ENCODE measurements around the gene CALN1.
"Not testable (repeated sequence)": the region's sequence is repeated elsewhere in the genome, so short reads cannot be mapped to it uniquely, and the experiment has no call there.

The CALN1 gene

GRCh38 chr7:72412121-72412618 lies at the start of gene CALN1:
Gene CALN1, minus strand, starts transcription at chr7:72412338.
- not testable (repeated sequence) for DNase-seq (ENCODE audit: low read depth); H3K4me3 ChIP-seq (ENCODE audit: low read depth, low read length)

- TF ChIP-seq CTCF (IDR thresholded peaks at IDR 0.05; ENCODE audit: control insufficient read depth, extremely low read depth, insufficient read depth): no peak
Measured at GRCh38 chr7:72453471-72453870, 41.3 kb upstream of the CALN1 start.

GRCh38 chr7:72447465-72448204 lies 35.5 kb upstream of the CALN1 start:
- H3K4me3 ChIP-seq (ENCODE audit: low read depth, low read length): no peak overlapping the region
- no peak for TF ChIP-seq CTCF (IDR thresholded peaks at IDR 0.05; ENCODE audit: control insufficient read depth, extremely low read depth, insufficient read depth)
- no peak for DNase-seq (ENCODE audit: low read depth)

More at GRCh38 chr7:72453471-72453870, 41.3 kb upstream of the CALN1 start:
- DNase-seq (ENCODE audit: low read depth): no peak
- H3K4me3 ChIP-seq (ENCODE audit: low read depth, low read length): no peak overlapping the region

- no peak overlapping the region for H3K4me3 ChIP-seq (ENCODE audit: low read depth, low read length)
- no peak for TF ChIP-seq CTCF (IDR thresholded peaks at IDR 0.05; ENCODE audit: control insufficient read depth, extremely low read depth, insufficient read depth)
- no peak for DNase-seq (ENCODE audit: low read depth)
Measured at GRCh38 chr7:72446591-72447462, 34.7 kb upstream of the CALN1 start.

GRCh38 chr7:72446131-72446530 lies 34.0 kb upstream of the CALN1 start:
- DNase-seq (ENCODE audit: low read depth): no peak
- no peak overlapping the region for H3K4me3 ChIP-seq (ENCODE audit: low read depth, low read length)
- TF ChIP-seq CTCF (IDR thresholded peaks at IDR 0.05; ENCODE audit: control insufficient read depth, extremely low read depth, insufficient read depth): no peak

GRCh38 chr7:72445580-72445979 lies 33.4 kb upstream of the CALN1 start:
- DNase-seq (ENCODE audit: low read depth): no peak
- H3K4me3 ChIP-seq (ENCODE audit: low read depth, low read length): no peak overlapping the region

More at GRCh38 chr7:72445580-72445979, 33.4 kb upstream of the CALN1 start:
- TF ChIP-seq CTCF (IDR thresholded peaks at IDR 0.05; ENCODE audit: control insufficient read depth, extremely low read depth, insufficient read depth): no peak
